ENCODE results near the gene IL19. TPM values are rescaled to one million over a fixed set of nuclear protein-coding genes. Genes with fewer than 3 reads are reported as not detected.
A peak's percentile ranks its signal among the peaks of the same experiment; 100 is the strongest.

The IL19 gene
- total RNA-seq, 1 experiment from 2014 or later = not detected

DNA sequence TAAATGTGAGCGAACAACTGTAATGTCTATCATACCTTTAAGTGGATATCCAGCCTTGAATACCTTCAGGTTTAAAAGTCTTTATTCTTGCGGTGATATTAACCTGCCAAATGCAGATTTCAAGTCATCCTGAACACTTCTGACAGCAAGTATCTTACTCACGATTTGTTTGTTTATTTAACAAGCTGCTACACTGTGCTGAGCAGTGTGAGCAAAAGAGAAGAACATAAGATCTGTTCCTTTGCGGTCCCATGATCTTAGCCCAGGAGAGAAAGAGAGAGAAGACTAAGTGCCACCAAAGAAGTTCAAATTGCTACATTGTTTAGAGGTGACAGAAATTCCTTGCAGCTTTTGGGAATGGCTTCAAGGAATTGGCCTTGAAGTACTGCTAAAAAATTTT, 117.1 kb downstream of the IL19 start:
- no peaks in the 10 kb centered on the region for H3K27me3 Mint-ChIP-seq (ENCODE audit: low read depth)
- no peak overlapping the region for H3K4me3 Mint-ChIP-seq
- peaks cover under 1% of the 10 kb centered on the region; the same call in 1 of the 2 replicates for H3K9me3 Mint-ChIP-seq
- no peaks in the 10 kb centered on the region for H3K36me3 Mint-ChIP-seq
- peaks cover 19% of the 10 kb centered on the region for H3K4me1 Mint-ChIP-seq
- H3K27ac Mint-ChIP-seq = no peak overlapping the region
- CTCF ChIA-PET = no interaction called here
- no peak for DNase-seq (ENCODE audit: low spot score)
- TF ChIP-seq SOX15 (CRISPR knock-in tag; IDR thresholded peaks at IDR 0.05) (no peak), ETV6 (CRISPR knock-in tag; IDR thresholded peaks at IDR 0.05) (no peak), TCF7 (CRISPR knock-in tag; IDR thresholded peaks at IDR 0.05; ENCODE audit: low read depth) (no peak), SMAD4 (CRISPR knock-in tag; IDR thresholded peaks at IDR 0.05) (no peak), CBFB (CRISPR knock-in tag; IDR thresholded peaks at IDR 0.05; ENCODE audit: low read depth) (no peak)
- TF ChIP-seq, protein P1, sequence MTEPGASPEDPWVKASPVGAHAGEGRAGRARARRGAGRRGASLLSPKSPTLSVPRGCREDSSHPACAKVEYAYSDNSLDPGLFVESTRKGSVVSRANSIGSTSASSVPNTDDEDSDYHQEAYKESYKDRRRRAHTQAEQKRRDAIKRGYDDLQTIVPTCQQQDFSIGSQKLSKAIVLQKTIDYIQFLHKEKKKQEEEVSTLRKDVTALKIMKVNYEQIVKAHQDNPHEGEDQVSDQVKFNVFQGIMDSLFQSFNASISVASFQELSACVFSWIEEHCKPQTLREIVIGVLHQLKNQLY (CRISPR knock-in tag; IDR thresholded peaks at IDR 0.05) = no peak
- TF ChIP-seq, protein P2, sequence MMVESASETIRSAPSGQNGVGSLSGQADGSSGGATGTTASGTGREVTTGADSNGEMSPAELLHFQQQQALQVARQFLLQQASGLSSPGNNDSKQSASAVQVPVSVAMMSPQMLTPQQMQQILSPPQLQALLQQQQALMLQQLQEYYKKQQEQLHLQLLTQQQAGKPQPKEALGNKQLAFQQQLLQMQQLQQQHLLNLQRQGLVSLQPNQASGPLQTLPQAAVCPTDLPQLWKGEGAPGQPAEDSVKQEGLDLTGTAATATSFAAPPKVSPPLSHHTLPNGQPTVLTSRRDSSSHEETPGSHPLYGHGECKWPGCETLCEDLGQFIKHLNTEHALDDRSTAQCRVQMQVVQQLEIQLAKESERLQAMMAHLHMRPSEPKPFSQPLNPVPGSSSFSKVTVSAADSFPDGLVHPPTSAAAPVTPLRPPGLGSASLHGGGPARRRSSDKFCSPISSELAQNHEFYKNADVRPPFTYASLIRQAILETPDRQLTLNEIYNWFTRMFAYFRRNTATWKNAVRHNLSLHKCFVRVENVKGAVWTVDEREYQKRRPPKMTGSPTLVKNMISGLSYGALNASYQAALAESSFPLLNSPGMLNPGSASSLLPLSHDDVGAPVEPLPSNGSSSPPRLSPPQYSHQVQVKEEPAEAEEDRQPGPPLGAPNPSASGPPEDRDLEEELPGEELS (CRISPR knock-in tag; IDR thresholded peaks at IDR 0.05) = no peak
- POLR2A ChIA-PET = no interaction called here
- no peak for ATAC-seq

DNA sequence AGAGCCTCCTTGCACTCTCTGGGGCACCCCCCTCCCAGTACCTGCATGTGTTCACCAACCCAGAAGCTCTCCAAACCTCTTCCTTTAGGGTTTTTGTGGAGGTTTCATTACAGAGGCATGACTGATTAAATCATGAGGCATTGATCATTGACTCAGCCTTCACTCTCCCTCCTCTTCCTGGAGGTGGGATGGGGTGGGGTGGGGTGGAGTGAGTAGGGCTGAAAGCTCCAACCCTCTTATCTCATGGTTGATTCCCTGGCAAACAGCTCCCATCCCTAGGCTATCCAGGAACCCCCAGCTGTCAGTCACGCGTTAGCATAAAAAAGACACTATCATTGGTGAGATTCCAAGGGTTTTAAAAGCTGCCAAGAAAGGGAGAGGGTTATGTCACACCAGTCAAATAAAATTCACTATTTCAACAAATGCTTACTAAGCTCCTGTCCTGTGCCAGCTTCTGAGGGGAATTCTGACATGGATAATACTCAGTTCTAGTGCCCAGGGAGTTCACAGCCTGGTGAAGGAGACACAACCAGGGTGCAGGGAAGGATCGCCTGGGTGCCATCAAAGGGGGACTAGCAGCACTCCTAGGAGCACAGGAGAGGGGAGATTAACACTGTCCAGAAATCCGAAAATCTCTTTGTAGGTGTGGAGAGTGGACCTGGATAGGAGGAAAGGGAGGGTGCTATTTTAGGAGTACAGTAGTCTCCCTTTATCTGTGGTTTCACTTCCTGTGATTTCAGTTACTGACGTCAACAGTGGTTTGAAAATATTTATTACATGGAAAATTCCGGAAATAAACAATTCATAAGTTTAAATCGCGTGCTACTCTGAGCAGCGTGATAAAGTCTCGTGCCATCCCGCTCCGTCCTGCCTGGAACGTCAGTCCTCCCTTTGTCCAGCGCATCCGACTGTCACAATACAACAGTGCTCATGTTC, 119.8 kb downstream of the IL19 start:
- H3K27ac Mint-ChIP-seq = no peak overlapping the region
- no peaks in the 10 kb centered on the region for H3K27me3 Mint-ChIP-seq (ENCODE audit: low read depth)
- H3K36me3 Mint-ChIP-seq = no peaks in the 10 kb centered on the region
- no peak overlapping the region for H3K4me3 Mint-ChIP-seq
- CTCF ChIA-PET = interaction anchor here (0.7 to 1.5 kb wide), 3 partner anchors 16 to 25 kb away, joined by 3 to 5 read pairs (median 5); partner anchors contain the start of gene IL20
- DNase-seq (ENCODE audit: low spot score) (no peak), ATAC-seq (peak; percentile 85)
- H3K4me1 Mint-ChIP-seq = peaks cover 21% of the 10 kb centered on the region
- POLR2A ChIA-PET = no interaction called here
- no peaks in the 10 kb centered on the region for H3K9me3 Mint-ChIP-seq
- TF ChIP-seq HMGA2 (CRISPR knock-in tag; IDR thresholded peaks at IDR 0.05) (no peak), ZNF396 (CRISPR knock-in tag; IDR thresholded peaks at IDR 0.05; ENCODE audit: borderline replicate concordance) (no peak), ELF4 (CRISPR knock-in tag; IDR thresholded peaks at IDR 0.05; ENCODE audit: low read depth) (no peak), GRHL2 (CRISPR knock-in tag; IDR thresholded peaks at IDR 0.05; ENCODE audit: insufficient replicate concordance, severe bottlenecking) (no peak), ZNF317 (CRISPR knock-in tag; IDR thresholded peaks at IDR 0.05; ENCODE audit: borderline replicate concordance, low read depth) (no peak), RELA (CRISPR knock-in tag; IDR thresholded peaks at IDR 0.05; ENCODE audit: borderline replicate concordance) (no peak)
- TF ChIP-seq, protein P3, sequence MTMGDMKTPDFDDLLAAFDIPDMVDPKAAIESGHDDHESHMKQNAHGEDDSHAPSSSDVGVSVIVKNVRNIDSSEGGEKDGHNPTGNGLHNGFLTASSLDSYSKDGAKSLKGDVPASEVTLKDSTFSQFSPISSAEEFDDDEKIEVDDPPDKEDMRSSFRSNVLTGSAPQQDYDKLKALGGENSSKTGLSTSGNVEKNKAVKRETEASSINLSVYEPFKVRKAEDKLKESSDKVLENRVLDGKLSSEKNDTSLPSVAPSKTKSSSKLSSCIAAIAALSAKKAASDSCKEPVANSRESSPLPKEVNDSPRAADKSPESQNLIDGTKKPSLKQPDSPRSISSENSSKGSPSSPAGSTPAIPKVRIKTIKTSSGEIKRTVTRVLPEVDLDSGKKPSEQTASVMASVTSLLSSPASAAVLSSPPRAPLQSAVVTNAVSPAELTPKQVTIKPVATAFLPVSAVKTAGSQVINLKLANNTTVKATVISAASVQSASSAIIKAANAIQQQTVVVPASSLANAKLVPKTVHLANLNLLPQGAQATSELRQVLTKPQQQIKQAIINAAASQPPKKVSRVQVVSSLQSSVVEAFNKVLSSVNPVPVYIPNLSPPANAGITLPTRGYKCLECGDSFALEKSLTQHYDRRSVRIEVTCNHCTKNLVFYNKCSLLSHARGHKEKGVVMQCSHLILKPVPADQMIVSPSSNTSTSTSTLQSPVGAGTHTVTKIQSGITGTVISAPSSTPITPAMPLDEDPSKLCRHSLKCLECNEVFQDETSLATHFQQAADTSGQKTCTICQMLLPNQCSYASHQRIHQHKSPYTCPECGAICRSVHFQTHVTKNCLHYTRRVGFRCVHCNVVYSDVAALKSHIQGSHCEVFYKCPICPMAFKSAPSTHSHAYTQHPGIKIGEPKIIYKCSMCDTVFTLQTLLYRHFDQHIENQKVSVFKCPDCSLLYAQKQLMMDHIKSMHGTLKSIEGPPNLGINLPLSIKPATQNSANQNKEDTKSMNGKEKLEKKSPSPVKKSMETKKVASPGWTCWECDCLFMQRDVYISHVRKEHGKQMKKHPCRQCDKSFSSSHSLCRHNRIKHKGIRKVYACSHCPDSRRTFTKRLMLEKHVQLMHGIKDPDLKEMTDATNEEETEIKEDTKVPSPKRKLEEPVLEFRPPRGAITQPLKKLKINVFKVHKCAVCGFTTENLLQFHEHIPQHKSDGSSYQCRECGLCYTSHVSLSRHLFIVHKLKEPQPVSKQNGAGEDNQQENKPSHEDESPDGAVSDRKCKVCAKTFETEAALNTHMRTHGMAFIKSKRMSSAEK (CRISPR knock-in tag; IDR thresholded peaks at IDR 0.05; ENCODE audit: borderline replicate concordance) = no peak
- TF ChIP-seq, protein P4, sequence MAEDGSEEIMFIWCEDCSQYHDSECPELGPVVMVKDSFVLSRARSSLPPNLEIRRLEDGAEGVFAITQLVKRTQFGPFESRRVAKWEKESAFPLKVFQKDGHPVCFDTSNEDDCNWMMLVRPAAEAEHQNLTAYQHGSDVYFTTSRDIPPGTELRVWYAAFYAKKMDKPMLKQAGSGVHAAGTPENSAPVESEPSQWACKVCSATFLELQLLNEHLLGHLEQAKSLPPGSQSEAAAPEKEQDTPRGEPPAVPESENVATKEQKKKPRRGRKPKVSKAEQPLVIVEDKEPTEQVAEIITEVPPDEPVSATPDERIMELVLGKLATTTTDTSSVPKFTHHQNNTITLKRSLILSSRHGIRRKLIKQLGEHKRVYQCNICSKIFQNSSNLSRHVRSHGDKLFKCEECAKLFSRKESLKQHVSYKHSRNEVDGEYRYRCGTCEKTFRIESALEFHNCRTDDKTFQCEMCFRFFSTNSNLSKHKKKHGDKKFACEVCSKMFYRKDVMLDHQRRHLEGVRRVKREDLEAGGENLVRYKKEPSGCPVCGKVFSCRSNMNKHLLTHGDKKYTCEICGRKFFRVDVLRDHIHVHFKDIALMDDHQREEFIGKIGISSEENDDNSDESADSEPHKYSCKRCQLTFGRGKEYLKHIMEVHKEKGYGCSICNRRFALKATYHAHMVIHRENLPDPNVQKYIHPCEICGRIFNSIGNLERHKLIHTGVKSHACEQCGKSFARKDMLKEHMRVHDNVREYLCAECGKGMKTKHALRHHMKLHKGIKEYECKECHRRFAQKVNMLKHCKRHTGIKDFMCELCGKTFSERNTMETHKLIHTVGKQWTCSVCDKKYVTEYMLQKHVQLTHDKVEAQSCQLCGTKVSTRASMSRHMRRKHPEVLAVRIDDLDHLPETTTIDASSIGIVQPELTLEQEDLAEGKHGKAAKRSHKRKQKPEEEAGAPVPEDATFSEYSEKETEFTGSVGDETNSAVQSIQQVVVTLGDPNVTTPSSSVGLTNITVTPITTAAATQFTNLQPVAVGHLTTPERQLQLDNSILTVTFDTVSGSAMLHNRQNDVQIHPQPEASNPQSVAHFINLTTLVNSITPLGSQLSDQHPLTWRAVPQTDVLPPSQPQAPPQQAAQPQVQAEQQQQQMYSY (CRISPR knock-in tag; IDR thresholded peaks at IDR 0.05) = no peak

Data from WTC11 (cell line).